Left lobe of liver (tissue), 2 donors: ENCODE results near the gene NME7. TPM values are rescaled to one million over a fixed set of nuclear protein-coding genes. Genes with fewer than 3 reads are reported as not detected.

Experiments
- ATAC-seq: fragments of 200-7000 bp; cut with Tn5 transposase; one replicate; pipeline ENCODE4 v1.9.1; 2020; ENCODE audit warnings: mild to moderate bottlenecking, moderate library complexity
- DNase-seq: peaks from one replicate; pipeline ENCODE4 v3.0.0-alpha.2; 2020; ENCODE audit warnings: low spot score
- total RNA-seq: library from RNA; stranded (reverse); gene quantifications from one replicate; pipeline ENCODE4 v1.2.1, GENCODE V29; 2021
- donor health status: DM: no; HTN: no; CAD: no; lungs with moderate emphysema.
- donor health status: DM: no; HTN: yes; CAD: no.

The NME7 gene
- total RNA-seq, 1 donor from 2014 or later = 4.9 TPM

DNA sequence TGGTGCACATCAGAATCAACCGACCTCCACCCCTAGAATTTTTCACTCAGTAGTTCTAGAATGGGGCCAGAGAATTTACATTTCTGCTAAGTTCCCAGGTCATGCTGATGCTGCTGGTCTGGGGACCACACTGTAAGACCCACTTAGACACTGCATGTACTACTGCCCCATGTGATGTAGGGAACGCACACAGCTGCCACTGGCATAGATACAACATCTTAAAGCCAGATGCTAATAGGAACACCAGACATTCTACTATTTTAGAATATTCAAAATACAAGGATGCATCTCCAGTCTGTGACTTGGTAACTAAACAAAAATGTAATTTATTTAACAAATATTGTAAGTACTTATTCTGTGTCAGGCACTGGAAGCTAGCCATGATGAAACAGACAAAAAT is 275.2 kb downstream of the NME7 start:
- DNase-seq (no peak), ATAC-seq (no peak)

DNA sequence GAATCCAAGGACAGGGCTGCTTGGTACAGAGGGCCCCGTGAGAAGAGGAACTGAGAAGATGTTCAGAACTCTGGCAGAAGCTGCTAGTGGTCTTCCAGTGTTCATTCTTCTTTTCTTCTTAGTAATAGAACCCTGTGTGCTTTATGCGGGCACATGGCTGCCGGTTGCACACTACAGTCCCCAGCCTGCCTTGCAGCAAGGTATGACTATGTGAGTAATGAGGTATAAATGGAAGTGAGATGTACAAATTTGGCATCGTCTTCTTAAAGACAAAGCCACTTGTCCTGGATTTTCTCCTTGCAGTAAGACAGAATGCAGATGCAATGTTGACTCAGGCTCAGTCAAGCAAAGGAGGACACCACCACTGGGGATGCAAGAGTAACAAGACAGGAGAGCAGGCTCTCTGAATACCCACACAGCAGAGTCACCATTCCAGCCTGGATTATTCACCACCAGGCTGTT is 276.1 kb downstream of the NME7 start:
- no peak for DNase-seq
- ATAC-seq = no peak

DNA sequence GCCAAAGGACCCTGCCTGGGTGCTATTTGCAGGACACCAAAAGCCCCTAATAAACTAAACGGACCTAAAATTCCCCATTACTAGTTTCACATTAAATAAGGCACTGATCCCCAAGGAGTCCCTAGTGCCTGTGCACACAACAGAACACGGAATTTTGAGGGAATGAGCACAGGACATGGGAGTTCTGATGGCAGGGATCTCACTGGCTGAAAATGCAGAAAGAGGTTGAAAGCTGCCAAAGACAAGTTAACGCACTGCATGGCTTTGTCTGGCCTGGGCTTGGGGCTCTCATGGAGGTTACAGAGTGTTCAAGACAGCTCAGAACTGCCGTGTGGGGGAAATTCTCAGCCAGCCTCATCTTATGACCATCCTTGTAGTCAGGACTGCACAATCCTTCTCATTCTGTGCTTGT is 276.7 kb downstream of the NME7 start:
- no peak for DNase-seq
- no peak for ATAC-seq

DNA sequence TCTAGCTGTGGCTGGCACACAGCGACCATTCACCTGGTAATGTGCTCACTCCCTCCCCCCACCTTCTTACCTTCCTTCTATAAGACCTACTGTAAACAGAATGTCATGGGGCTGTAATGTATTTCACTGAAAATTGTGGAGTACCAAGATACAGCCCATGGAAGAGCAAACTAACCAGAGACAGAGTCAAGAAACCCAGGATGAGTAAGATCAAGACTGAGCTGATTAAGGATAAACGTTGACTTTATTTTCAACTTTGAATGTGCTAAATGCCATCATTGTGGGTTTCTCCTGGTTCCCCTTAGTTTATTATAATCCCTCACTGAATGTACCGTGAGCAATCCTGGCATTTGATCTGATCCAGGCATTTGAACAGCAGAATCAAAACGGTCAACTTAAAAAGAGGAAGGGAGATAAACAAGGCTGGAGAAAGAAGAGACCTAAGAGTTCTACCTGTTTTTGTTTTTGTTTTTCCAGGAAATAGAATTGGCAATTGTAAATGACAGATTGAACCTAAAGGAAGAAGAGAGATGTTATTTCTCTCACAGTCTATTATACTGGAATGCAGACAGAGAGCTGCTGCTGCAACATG is 277.2 kb downstream of the NME7 start:
- no peak for DNase-seq
- ATAC-seq = no peak

DNA sequence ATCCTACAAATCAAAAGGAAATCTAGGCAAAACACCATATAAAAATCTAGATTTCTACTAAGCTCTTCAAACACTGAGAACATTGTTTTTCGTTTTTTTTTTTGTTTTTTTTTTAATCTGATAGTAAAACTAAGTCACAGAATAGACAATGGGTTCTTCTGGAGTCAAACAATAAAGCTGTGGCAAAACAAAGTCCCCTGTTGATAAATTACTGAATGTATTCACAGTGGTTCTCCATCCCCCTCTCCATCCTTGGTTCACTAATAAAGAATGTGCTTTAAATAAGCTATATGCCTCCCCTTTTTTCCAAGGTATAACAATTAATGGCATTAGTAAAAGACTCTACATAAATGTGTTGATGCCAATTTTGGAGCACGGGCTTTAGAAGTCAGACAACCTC is 277.8 kb downstream of the NME7 start:
- ATAC-seq (no peak), DNase-seq (no peak)

DNA sequence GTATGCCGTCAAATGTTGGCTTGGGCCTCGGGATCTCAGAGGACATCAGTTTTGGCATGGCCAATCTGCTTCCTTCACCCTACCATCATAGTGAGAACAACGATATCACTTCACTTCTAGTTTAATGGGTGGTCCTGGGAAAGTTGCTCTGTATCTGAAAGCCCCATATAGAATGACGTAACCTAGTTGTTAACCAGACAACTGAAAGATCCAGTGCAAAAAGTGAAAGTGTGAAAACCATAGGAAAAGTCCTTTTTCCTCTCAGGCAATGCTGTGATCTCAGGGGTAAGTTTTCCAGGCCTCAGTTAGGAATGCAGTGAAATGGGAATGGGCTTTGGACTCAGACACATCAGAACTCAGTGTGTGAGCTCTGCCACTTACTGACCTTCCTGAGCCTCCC is 279.7 kb downstream of the NME7 start:
- no peak for DNase-seq
- ATAC-seq = no peak

DNA sequence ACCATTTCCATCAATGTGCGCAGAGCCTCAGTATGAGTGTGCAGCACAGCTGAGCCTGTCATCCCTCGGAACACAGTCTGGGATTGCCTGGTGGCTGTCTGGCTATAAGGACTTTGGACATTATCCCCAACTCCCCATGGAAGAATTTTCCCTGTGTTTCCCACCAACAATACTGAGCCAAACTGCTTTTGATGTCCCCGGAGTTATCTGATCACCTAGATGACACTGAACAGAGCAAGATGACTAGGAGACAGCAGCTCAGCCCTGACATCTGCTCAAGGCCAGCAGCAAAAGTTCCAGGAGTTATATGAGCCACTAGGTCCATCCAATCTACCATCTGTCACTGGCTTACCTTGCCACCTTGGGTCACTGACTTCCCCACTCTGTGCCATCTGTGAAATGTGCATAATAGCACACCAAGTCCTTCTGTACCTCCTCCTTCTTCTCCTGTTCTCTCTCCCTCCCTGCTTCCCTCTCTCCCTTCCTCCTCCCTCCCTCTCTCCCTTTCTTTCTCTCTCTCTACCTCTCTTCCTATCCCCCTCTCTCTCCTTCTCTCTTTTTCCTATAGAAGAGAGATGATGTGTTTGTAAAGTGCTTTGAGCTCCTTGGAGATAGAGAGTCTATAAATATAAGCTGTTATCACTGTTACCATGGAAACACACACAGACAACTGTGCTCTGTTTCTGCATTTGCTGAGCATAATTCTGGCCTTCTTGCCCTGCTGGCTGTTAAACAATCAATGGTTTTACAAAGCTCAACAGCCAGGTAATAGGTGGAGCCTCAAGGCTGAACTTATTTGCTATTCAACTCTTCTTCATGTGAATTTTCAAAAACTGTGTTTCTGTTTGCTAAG is 280.8 kb downstream of the NME7 start:
- ATAC-seq = no peak
- DNase-seq = no peak

DNA sequence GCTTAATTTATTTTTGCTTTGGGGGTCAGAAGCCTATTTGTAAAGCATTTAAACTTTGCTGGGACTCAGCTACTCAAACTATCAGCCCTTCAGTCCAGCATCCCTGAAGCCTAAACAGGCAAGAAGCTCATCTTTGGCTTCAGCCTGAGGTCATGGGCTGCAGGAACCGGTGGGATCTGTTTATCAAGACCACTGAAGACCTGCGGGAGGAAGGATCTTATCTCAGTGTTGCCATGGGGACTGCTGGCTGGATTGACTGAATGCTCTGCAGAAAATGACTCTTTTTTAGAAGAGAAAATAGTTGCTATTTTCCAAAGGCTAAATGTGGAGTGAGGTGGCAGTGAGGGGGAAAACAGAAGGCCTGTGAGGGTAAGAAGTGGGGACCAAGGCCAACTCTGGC is 281.7 kb downstream of the NME7 start:
- DNase-seq (no peak), ATAC-seq (no peak)

Other genes starting within 250 kb of the NME7 start
- gene BLZF1, start 398 bp upstream of the NME7 start, total RNA-seq = 7.0 TPM
- not detected for gene CCDC181, start 59.7 kb upstream of the NME7 start, total RNA-seq
- 9.1 TPM for gene SLC19A2, start 118.1 kb upstream of the NME7 start, total RNA-seq
- 174 TPM for gene F5, start 218.7 kb upstream of the NME7 start, total RNA-seq